ENCODE measurements around the gene DPYSL3.

- TF ChIP-seq CTCF (IDR thresholded peaks at IDR 0.05) (no peak), POLR2A (IDR thresholded peaks at IDR 0.05) (no peak), POLR2AphosphoS5 (IDR thresholded peaks at IDR 0.05) (no peak), EP300 (IDR thresholded peaks at IDR 0.05) (no peak)
Observed at GRCh38 chr5:147557876-147558745, 48.2 kb upstream of the DPYSL3 start.

Data from gastroesophageal sphincter (tissue), 3 donors.